Measurements from ENCODE around the gene FREY1. TPM values are rescaled to one million over a fixed set of nuclear protein-coding genes. Genes with fewer than 3 reads are reported as not detected.

The FREY1 gene
- polyA plus RNA-seq, 3 donors = 0.37 TPM; not detected in 2

- H3K4me2 ChIP-seq (replicated peaks; ENCODE audit: extremely low read depth, low read length, poor library complexity, severe bottlenecking) = no peak overlapping the region
- no peaks in the 10 kb centered on the region for H3K27me3 ChIP-seq (ENCODE audit: control insufficient read depth in 2 of 2, insufficient read depth in 2 of 2, low read length in 2 of 2)
- Mint-ChIP-seq H3K27ac (peak overlapping the region in 1 of 7 donors; percentile 58), H3K36me3 (peaks cover 62 to 72% of the 10 kb centered on the region in 2 donors), H3K4me3 (no peak overlapping the region), H3K27me3 (ENCODE audit: low read depth in 3 of 3) (peaks cover 0 to 3% (median 0%) of the 10 kb centered on the region in 3 donors), H3K4me1 (peaks cover 23% of the 10 kb centered on the region), H3K9me3 (peaks cover 0 to 2% (median 0%) of the 10 kb centered on the region in 7 donors)
- no peak for DNase-seq
- TF ChIP-seq CTCF (IDR thresholded peaks at IDR 0.05) = no peak
- WGBS (ENCODE audit: insufficient coverage) = 92% methylated on average over 22 of the region's 22 CpGs
- peaks cover 62 to 74% of the 10 kb centered on the region in 2 donors for H3K36me3 ChIP-seq (replicated peaks in 1 of 2; ENCODE audit: control insufficient read depth in 1 of 2, insufficient read depth in 2 of 2, low read length in 2 of 2)
- H3K9ac ChIP-seq (ENCODE audit: insufficient read depth, low read length, poor library complexity, severe bottlenecking) = no peak overlapping the region
- no peak overlapping the region for H3K27ac ChIP-seq (ENCODE audit: low read depth in 1 of 2, low read length in 2 of 2)
- H3K79me2 ChIP-seq (ENCODE audit: insufficient read depth, low read length) = peaks cover 29% of the 10 kb centered on the region
- no peak overlapping the region for H2AFZ ChIP-seq (ENCODE audit: insufficient read depth, low read depth, low read length, poor library complexity, severe bottlenecking)
- intact Hi-C loops (cut with micrococcal nuclease) = loop anchor here in 1 of 2 donors (10.0 kb wide), 1 partner anchor 701 kb away; the partner anchor contains the start of genes ATG13 and HARBI1
- peaks cover 44% of the 10 kb centered on the region for H4K20me1 ChIP-seq (ENCODE audit: insufficient read depth, low read length)
- H3K9me3 ChIP-seq (replicated peaks in 1 of 2; ENCODE audit: control insufficient read depth in 1 of 2, insufficient read depth in 1 of 2, low read length in 2 of 2) = no peaks in the 10 kb centered on the region
- peaks cover 12 to 16% of the 10 kb centered on the region in 2 donors for H3K4me1 ChIP-seq (ENCODE audit: control insufficient read depth in 1 of 2, insufficient read depth in 2 of 2, low read length in 2 of 2)
- no peak overlapping the region for H3K4me3 ChIP-seq (replicated peaks in 1 of 3; ENCODE audit: low read depth in 2 of 3, low read length in 3 of 3)
These were observed 7.0 kb upstream of the FREY1 start for GRCh38 chr11:45913942-45914635.

GRCh38 chr11:45913514-45913913 lies 6.4 kb upstream of the FREY1 start:
- peaks cover 49% of the 10 kb centered on the region for H4K20me1 ChIP-seq (ENCODE audit: insufficient read depth, low read length)
- Mint-ChIP-seq H3K4me1 (peaks cover 19% of the 10 kb centered on the region), H3K27ac (no peak overlapping the region), H3K9me3 (peaks cover 0 to 2% (median 0%) of the 10 kb centered on the region in 7 donors), H3K4me3 (no peak overlapping the region), H3K36me3 (peaks cover 63 to 74% of the 10 kb centered on the region in 2 donors), H3K27me3 (ENCODE audit: low read depth in 3 of 3) (peaks cover 0 to 3% (median 0%) of the 10 kb centered on the region in 3 donors)
- peaks cover 8 to 16% of the 10 kb centered on the region in 2 donors for H3K4me1 ChIP-seq (ENCODE audit: control insufficient read depth in 1 of 2, insufficient read depth in 2 of 2, low read length in 2 of 2)
- H3K27me3 ChIP-seq (ENCODE audit: control insufficient read depth in 2 of 2, insufficient read depth in 2 of 2, low read length in 2 of 2) = no peaks in the 10 kb centered on the region
- no peak for TF ChIP-seq CTCF (IDR thresholded peaks at IDR 0.05)
- H3K4me2 ChIP-seq (replicated peaks; ENCODE audit: extremely low read depth, low read length, poor library complexity, severe bottlenecking) = no peak overlapping the region
- H3K36me3 ChIP-seq (replicated peaks in 1 of 2; ENCODE audit: control insufficient read depth in 1 of 2, insufficient read depth in 2 of 2, low read length in 2 of 2) = peaks cover 65 to 76% of the 10 kb centered on the region in 2 donors
- H3K27ac ChIP-seq (ENCODE audit: low read depth in 1 of 2, low read length in 2 of 2) = no peak overlapping the region
- no peak overlapping the region for H2AFZ ChIP-seq (ENCODE audit: insufficient read depth, low read depth, low read length, poor library complexity, severe bottlenecking)
- H3K9me3 ChIP-seq (replicated peaks in 1 of 2; ENCODE audit: control insufficient read depth in 1 of 2, insufficient read depth in 1 of 2, low read length in 2 of 2) = no peaks in the 10 kb centered on the region
- 99% methylated on average over 19 of the region's 19 CpGs for WGBS (ENCODE audit: insufficient coverage)
- peaks cover 29% of the 10 kb centered on the region for H3K79me2 ChIP-seq (ENCODE audit: insufficient read depth, low read length)
- intact Hi-C loops (cut with micrococcal nuclease) = loop anchor here in 1 of 2 donors (10.0 kb wide), 1 partner anchor 701 kb away; the partner anchor contains the start of genes ATG13 and HARBI1
- H3K4me3 ChIP-seq (replicated peaks in 1 of 3; ENCODE audit: low read depth in 2 of 3, low read length in 3 of 3) = no peak overlapping the region
- no peak overlapping the region for H3K9ac ChIP-seq (ENCODE audit: insufficient read depth, low read length, poor library complexity, severe bottlenecking)
- DNase-seq = no peak
